Measurements from ENCODE around the gene SIRPA.
"Not testable (repeated sequence)": the region's sequence is repeated elsewhere in the genome, so short reads cannot be mapped to it uniquely, and the experiment has no call there.

DNA sequence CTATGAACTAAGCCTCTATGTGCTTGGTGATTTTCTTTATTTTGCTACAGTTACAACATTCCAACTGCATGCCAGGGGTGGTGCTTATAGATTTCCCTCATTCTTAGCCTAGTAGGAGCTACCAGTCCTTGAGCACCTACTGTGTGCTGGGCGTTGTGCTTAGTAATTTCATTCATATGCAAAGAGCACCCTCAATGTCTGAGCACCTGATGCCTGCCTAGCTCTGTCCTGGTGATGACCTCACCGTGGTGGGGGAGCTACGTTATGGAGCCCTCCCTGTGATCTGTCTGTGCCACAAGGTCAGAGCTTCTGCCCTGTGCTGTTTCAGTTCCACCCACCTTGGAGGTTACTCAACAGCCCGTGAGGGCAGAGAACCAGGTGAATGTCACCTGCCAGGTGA, 26.8 kb downstream of the SIRPA start:
- TF ChIP-seq, protein P1, sequence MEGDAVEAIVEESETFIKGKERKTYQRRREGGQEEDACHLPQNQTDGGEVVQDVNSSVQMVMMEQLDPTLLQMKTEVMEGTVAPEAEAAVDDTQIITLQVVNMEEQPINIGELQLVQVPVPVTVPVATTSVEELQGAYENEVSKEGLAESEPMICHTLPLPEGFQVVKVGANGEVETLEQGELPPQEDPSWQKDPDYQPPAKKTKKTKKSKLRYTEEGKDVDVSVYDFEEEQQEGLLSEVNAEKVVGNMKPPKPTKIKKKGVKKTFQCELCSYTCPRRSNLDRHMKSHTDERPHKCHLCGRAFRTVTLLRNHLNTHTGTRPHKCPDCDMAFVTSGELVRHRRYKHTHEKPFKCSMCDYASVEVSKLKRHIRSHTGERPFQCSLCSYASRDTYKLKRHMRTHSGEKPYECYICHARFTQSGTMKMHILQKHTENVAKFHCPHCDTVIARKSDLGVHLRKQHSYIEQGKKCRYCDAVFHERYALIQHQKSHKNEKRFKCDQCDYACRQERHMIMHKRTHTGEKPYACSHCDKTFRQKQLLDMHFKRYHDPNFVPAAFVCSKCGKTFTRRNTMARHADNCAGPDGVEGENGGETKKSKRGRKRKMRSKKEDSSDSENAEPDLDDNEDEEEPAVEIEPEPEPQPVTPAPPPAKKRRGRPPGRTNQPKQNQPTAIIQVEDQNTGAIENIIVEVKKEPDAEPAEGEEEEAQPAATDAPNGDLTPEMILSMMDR (conservative IDR thresholded peaks at IDR 0.05): not testable (repeated sequence)
- not testable (repeated sequence) for TF ChIP-seq ZFX (IDR thresholded peaks at IDR 0.05)

Measured in C4-2B (cell line).